Mammary epithelial cell (primary cell): ENCODE results near the gene PRDM13.

Experiments used
- EZH2 ChIP-seq: IDR thresholded peaks from 2 replicates; pipeline ENCODE4 v1.6.1; 2012; ENCODE audit warnings: low read length, inconsistent platforms, borderline replicate concordance
- TF ChIP-seq, protein P1 (sequence below), 2 donors: IDR thresholded peaks in 1 of 2; conservative IDR thresholded peaks in 1 of 2; 2 replicates each; pipeline ENCODE4 v1.5.1; 2011 to 2012; ENCODE audit warnings: inconsistent platforms in 2 of 2, low read length in 2 of 2, mild to moderate bottlenecking in 2 of 2, control low read depth in 1 of 2, low read depth in 1 of 2; ENCODE audit not compliant: insufficient read depth in 1 of 2; ENCODE audit errors: extremely low read depth in 1 of 2

DNA sequence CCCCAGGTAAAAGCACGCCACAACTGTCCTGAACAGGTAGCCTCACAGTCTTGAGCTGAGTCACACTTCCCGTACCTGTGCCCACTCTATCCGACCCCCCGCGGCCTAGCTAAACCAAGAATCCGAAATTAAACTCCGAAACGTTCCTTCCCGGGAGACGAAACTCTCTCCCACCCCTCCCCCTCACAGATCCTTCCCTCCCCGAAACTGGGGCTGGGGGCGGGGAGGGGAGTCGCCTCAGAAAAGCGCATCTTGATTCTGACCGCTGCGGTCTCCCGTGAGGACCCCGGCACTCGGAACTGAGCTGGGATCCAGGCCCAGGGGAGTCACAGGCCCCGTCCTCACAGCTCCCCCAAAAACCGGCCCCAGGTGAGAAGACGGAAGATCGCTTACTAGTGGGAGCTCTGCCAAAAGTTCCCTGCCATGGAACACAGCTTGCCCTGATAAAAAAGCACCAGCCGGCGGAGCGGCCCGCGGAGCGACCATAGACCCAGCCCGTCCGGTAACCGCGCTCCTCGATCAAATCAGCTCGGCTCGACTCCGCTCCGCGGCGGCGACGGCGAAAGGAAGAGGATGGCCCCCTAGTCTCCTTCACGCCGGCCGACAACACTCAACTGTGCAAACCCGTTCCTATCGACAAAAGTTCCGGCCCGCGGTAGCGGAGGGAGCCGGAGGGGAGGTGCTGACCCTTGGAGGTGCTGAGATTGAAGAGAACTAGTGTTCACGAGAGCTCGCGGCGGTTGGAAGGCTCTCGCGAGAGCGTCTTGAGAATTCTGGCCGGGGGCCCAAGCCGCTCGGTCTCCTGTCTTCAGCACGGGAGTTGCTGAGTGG lies 38.3 kb upstream of the PRDM13 start, which contains the start of gene CCNC:
- no peak for TF ChIP-seq EZH2
- TF ChIP-seq, protein P1, sequence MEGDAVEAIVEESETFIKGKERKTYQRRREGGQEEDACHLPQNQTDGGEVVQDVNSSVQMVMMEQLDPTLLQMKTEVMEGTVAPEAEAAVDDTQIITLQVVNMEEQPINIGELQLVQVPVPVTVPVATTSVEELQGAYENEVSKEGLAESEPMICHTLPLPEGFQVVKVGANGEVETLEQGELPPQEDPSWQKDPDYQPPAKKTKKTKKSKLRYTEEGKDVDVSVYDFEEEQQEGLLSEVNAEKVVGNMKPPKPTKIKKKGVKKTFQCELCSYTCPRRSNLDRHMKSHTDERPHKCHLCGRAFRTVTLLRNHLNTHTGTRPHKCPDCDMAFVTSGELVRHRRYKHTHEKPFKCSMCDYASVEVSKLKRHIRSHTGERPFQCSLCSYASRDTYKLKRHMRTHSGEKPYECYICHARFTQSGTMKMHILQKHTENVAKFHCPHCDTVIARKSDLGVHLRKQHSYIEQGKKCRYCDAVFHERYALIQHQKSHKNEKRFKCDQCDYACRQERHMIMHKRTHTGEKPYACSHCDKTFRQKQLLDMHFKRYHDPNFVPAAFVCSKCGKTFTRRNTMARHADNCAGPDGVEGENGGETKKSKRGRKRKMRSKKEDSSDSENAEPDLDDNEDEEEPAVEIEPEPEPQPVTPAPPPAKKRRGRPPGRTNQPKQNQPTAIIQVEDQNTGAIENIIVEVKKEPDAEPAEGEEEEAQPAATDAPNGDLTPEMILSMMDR (conservative IDR thresholded peaks at IDR 0.05 in 1 of 2, IDR thresholded peaks at IDR 0.05 in 1 of 2; ENCODE audit: extremely low read depth in 1 of 2, insufficient read depth in 1 of 2, low read depth in 1 of 2, low read length in 2 of 2) = no peak
